Stimulated activated CD8-positive, alpha-beta memory T cell treated with anti-CD3 and anti-CD28 coated beads, Interleukin-15, amount 100 ng/mL, for 1 hour (primary cell): ENCODE results near the gene RPS3.
A peak's percentile ranks its signal among the peaks of the same experiment; 100 is the strongest.

ENCODE experiments used
- DNase-seq: peaks from one replicate; pipeline ENCODE4 v3.0.0-alpha.2; 2020; ENCODE audit warnings: low read depth

Gene RPS3

GRCh38 chr11:75434886-75435570 is 35.7 kb downstream of the RPS3 start:
- DNase-seq, result no peak

DNA sequence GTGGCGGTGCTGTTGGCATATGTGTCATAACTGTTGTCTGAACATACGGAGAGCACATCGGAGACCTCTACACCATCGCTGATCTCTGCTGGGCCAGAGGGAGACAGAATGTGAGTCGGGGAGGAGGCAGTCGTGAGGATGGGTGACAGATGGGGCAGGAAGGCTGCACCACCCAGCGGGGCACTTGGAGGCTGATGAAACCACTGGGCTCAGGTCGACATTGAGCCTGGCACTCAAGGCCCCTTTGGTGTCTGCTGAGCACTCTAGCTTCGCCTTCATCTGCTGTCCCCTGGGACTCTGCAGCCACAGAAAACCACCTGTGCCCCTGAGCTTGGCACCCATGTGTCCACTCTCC is 36.2 kb downstream of the RPS3 start:
- DNase-seq, result no peak

GRCh38 chr11:75436806-75437205 is 37.5 kb downstream of the RPS3 start:
- no peak for DNase-seq

DNA sequence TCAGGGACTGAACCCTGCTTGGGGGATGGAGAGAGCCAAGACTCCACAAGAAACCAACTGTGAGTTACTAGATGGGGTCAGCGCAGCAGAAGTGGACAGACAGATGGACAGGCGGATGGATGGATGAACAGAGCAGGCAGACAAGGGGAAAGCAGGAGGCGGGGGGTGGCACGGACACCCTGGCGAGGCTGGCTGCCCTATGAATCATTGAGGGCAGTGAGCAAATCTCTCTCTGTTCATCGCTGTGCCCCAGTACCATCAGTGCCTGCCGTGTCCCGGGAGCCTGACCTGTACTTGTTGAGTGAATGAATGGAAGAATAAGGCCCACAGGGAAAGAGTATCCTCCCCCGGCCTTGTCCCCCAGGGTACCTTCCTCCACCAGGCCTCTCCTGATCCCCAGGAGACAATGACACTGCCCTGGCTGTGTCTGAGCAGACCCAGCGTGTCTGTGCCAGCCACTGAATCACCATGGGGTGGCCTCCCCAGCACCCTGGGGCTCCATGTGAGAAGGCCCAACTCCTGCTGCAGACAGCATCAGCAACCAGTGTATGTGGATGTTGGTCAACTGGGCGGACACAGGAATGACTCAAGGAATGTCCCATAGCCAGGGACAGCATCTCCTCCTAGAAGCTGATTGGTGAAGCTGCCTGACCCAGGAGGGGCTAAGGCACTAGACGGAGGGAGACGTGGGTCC is 38.8 kb downstream of the RPS3 start:
- no peak for DNase-seq

- DNase-seq, result no peak
Observed at GRCh38 chr11:75439026-75439425, 39.7 kb downstream of the RPS3 start.

DNA sequence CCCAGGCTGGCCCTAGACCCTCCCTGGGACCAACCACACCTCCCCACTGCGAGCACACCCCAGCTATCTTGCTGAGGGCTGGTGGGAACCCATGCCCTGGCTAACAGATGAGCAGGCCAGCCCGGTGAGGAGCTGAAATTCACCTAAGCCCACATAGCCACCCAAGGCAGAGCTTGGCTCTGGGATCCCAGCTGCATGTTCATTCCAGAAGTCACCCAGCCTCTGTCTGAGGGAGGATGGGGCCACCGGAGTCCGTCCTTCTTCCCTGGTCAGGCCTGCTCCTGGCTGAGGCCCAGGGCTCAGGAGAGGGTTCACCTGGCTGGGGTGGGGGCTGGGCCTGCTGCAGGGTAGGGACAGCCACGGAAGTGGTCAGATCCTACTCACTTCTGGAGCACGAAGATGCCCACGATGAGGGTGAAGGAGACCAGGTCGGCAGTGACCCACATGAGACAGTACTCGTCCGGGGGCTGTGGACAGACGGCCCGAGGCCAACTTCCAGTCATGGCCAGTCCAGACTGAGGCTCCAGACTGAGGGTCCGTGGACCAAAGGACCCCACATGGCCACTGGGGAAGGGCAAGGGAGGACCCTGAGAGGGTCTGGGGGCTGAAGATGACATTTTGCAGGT is 40.3 kb downstream of the RPS3 start:
- no peak for DNase-seq

GRCh38 chr11:75440960-75441803 is 41.9 kb downstream of the RPS3 start:
- DNase-seq, result no peak

GRCh38 chr11:75441804-75442132 is 42.5 kb downstream of the RPS3 start:
- DNase-seq, result no peak

GRCh38 chr11:75442161-75442885 is 43.0 kb downstream of the RPS3 start:
- DNase-seq, result no peak

GRCh38 chr11:75443043-75443442 is 43.7 kb downstream of the RPS3 start:
- DNase-seq, result no peak

DNA sequence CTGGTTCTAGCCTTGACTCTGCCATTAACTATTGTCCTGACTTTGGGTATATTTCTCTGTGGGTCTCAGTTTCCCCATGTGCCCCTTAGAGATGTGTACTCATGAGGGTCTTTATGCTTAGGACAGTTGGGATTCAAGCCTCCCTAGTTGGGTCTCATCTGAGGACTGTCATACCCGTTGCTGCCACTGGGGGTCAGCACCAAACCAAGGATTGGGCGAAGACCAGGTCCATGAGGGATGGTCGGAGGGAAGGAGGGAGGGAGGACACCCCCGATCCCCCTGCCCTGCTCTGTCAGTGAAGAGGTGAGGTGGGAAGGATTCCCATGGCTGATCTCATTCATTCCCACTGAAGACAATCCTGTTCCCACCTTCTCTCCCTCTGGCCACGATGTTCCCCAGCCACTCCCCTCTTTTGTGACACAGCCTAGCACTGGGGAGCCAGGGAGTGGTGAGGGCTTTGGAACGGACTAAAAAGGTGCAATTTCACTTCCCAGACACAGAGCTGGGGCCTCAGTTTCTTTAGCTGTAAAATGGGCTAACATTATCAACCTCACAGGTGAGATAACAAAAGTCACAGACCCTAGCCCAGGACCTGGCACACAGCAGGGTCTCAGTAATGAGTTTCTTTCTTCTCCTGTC is 46.1 kb downstream of the RPS3 start:
- peak; percentile 75 for DNase-seq

- DNase-seq, result no peak
Observed at GRCh38 chr11:75447415-75447814, 48.1 kb downstream of the RPS3 start.

GRCh38 chr11:75449271-75449670 is 50.0 kb downstream of the RPS3 start:
- DNase-seq, result no peak

DNA sequence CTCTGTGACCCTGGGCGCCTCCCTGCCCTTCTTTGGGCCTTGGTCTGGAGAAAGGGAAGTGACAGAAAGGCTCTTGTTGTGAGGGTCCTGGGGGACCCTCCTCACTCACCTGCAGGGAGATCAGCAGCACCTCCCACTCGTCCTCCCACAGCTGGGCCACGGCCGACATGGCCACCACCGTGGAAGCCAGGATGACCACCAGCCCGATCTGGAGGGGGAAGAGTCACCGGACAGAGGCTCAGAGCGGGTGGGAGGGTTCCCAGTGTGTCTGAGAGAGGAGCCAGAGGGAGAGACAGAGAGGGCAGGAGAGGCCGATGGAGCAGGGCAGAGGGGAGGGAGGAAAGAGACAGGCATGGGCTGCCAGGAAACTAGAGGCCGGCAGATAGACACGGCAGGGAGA is 50.5 kb downstream of the RPS3 start:
- no peak for DNase-seq

DNA sequence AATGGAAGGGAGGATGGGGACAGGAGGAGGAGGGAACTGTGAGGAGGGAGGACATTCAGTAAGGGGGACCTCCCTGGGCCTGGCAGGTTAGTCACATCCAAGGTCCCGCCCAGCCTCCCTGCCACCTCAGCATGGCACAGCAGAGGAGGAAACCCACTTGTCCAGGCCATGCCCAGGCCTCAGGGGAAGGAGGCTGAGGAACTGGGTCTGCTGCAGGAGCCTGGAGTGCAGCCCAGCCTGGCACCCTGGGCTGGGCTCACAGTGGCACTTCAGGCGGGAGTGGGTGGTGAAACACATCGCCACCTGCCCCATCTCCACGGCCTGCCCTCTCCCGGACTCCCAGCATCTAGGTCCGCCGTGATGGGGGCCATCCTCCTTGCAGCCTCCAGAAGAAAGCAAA is 50.9 kb downstream of the RPS3 start:
- DNase-seq, result no peak

GRCh38 chr11:75450826-75451821 is 51.8 kb downstream of the RPS3 start:
- no peak for DNase-seq

GRCh38 chr11:75453916-75454655 is 54.8 kb downstream of the RPS3 start:
- no peak for DNase-seq

- DNase-seq, result no peak
Observed at GRCh38 chr11:75454987-75455386, 55.7 kb downstream of the RPS3 start.
